GM19240 (cell line): ENCODE results near the gene KRT85.
"Not testable (repeated sequence)": the region's sequence is repeated elsewhere in the genome, so short reads cannot be mapped to it uniquely, and the experiment has no call there.

Experiments
- DNase-seq: peaks from one replicate; pipeline ENCODE4 v3.0.0; 2011; ENCODE audit warnings: low spot score; ENCODE audit not compliant: insufficient read length

Gene KRT85

DNA sequence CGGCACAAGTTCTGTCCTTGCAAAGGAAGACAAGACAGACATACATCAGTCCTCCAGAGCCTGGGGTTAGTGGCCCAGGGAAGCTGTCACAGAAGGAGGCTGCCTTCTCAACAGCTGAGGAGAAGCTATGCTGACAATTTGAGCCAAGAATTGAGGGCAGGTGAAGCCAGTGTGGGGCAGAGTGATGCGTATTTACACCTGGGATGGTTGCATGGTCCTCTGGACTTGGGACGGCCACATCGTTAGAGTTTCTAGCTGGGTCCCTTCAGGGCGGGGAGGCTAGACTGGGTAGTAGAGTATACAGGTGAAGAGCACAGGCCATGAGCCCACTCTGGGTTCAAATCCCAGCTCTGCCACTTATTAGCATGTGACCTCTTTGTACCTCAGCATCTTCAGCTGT is 16.5 kb downstream of the KRT85 start:
- DNase-seq = no peak

- no peak for DNase-seq
These were observed 17.2 kb downstream of the KRT85 start for GRCh38 chr12:52350021-52350620.

- no peak for DNase-seq
These were observed 18.1 kb downstream of the KRT85 start for GRCh38 chr12:52349196-52349595.

- no peak for DNase-seq
These were observed 19.4 kb downstream of the KRT85 start for GRCh38 chr12:52347551-52348510.

- no peak for DNase-seq
These were observed 20.3 kb downstream of the KRT85 start for GRCh38 chr12:52347016-52347415.

DNA sequence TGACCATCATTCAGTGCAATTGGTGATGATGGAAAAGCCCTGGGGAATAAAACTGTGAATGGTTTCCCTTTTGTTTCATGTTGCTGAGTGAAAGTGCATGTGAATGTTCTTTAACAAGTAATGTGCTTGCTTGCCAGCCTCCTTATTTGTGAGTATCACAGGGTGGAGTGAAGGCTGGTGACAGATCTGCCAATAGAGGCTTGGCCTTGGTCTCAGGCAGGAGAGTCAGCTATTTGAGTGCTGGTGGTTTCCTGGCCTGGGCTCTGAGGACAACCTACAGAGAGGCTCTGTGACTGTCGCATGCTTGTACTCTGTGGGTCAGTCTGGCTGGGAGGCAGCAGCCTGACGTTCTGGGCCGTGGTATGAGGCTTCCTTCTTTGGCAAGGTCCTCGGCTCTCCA is 20.7 kb downstream of the KRT85 start:
- DNase-seq = no peak

DNA sequence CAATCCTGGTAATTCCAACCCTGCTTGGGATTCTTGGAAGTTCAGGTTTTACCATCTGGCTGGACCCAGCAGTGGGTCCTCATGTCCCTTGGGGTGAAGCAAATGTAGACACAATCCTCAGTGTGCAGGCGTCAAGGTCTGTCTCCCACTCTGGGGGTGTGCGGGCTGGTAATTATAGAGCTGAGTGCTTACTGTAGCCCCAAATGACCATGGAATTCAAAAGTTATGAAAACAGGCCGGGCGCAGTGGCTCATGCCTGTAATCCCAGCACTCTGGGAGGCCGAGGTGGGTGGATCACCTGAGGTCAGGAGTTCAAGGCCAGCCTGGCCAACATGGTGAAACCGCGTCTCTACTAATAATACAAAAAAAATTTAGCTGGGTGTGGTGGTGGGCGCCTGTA is 22.2 kb downstream of the KRT85 start:
- DNase-seq = not testable (repeated sequence)

GRCh38 chr12:52344111-52344510 is 23.2 kb downstream of the KRT85 start:
- no peak for DNase-seq

- no peak for DNase-seq
These were observed 23.7 kb downstream of the KRT85 start for GRCh38 chr12:52343550-52343949.

- no peak for DNase-seq
These were observed 24.3 kb downstream of the KRT85 start for GRCh38 chr12:52342781-52343490.

DNA sequence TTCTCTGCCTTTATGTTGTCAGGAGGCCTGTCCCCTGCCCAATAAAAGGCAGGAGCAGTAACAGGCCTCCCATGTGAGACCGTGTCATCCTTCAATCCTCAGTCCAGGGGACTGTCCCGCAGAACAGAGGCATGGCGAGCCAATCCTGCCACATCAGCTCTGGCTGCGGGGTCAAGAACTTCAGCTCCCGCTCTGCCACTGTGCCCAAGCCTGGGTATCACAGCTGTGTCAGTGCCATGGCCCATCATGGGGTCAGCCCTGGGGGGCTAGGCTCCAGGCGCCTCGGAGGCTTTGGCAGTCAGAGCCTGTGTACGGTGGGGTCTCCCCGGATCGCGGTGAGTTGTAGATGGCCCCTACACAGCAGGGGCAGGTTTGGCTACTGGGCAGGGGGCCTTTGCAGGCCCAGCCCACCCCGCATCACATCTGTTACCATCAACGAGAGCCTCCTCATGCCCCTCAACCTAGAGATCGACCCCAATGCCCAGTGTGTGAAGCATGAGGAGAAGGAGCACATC is 26.2 kb downstream of the KRT85 start:
- DNase-seq = no peak

DNA sequence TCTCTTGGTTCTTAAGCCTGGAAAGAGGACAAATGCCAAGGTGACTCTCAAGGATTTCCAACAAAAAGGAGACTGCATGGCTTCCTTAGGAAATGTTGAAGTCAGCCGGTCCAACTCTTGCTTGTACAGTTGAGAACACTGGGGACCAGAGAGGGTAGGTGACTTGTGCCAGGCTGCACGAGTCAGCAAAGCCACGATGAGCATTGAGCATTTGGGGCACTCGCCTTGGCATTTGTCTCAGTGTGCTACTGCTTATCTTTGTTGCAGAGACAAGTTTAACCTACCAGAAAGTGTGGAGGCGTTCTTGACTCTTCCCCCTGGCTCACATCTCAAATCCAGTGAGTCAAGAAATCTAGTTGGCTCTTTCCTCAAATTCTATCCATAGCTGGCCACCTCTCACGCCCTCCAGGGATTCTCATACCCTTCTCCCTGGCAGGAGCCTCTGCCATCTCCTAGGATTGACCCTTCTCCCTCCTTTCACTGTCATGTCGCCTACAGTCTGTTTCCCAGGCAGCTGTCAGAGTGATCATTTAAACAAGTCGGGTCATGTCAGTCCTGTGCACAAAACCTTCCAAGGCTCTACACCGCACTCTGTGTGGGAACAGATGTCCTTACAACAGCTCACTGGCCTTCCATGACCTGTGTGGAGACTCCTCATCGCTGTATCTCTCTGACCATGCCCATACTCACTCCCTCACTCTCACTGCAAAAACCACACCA is 28.9 kb downstream of the KRT85 start:
- DNase-seq = no peak

- DNase-seq = no peak
These were observed 30.2 kb downstream of the KRT85 start for GRCh38 chr12:52337054-52337453.

- DNase-seq = no peak
These were observed 30.6 kb downstream of the KRT85 start for GRCh38 chr12:52336641-52337040.

GRCh38 chr12:52335598-52336262 is 31.6 kb downstream of the KRT85 start:
- no peak for DNase-seq

GRCh38 chr12:52334185-52334584 is 33.1 kb downstream of the KRT85 start:
- no peak for DNase-seq

GRCh38 chr12:52333321-52333720 is 34.0 kb downstream of the KRT85 start:
- DNase-seq = no peak

DNA sequence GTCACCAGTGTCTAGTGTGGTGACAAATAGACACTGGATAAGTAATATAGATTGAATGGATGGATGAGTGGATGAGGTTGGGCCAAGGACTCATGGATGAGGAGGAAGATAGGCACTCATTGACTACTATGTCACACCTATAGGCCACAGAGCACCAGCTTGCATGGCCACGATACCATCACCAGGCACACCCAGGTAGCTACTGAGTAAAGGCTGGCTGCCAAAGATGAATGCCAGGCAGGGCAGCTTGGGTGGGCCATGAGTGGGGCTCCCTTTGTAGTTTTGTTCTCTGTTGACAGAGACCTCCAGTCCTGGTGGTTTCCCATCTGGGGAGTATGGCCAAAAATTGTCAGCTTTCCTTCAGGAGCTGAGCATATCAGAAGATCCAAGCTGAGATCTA is 34.9 kb downstream of the KRT85 start:
- DNase-seq = no peak

GRCh38 chr12:52331833-52332232 is 35.4 kb downstream of the KRT85 start:
- no peak for DNase-seq

DNA sequence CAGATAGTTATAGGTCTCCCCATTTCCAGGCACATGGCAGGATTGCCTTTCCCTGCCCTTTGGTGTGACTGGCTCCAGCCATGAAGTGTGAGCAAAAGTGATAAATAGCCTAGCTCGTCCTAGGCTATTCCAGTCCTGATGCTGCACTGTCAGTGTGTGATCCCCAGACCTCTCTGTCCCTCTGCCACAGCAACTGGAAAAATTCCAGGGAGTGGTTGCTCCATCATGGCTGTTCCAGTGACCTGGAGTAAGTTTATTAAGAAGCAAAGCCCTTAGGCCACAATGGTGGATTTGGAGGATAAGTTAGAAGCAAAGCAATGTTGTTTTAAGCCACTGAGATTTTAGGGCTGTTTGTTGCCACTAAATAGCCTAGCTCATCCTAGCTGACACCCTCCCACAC is 36.2 kb downstream of the KRT85 start:
- no peak for DNase-seq
